Measurements from ENCODE around the gene IL18R1. TPM values are rescaled to one million over a fixed set of nuclear protein-coding genes. Genes with fewer than 3 reads are reported as not detected.

IL18R1 gene
- total and polyA plus RNA-seq, 2 donors (not counting 3 experiments of a cell fraction or from before 2014, with no cell fraction given): 2.9 to 3.6 TPM

DNA sequence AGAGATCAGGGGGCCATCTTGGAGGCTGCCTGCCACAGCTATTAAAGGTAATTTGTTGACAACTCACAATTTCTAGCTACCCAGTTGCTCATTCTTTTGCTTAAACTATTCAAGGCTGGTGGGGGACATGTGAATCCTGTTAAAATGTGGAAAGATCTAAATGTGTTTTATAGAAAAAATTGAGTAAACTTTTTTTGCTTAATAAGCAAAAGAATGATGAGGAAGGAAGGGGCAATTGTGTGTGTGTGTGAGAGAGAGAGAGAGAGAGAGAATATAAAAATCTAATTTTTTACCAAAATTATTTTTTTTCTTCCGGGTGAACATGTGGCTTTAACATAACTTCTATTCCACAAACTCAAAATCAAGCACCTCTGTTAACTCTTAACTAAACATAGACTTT is 49.5 kb upstream of the IL18R1 start:
- no peak overlapping the region for H2AFZ ChIP-seq (ENCODE audit: low read depth, low read length)
- DNase-seq (ENCODE audit: low read depth, low spot score): no peak
- intact Hi-C loops (cut with micrococcal nuclease) (loop anchor here (5.0 kb wide), 1 partner anchor 609 kb away; the partner anchor contains the start of gene MAP4K4), dilution Hi-C loops (cut with MboI; ENCODE audit: extremely low pct_ligation_motif_present, low sequenced_read_pairs) (no loop called here)
- no peaks in the 10 kb centered on the region for H3K79me2 ChIP-seq (ENCODE audit: control insufficient read depth, insufficient read depth, low read length)
- no peak overlapping the region for H3K4me2 ChIP-seq (ENCODE audit: insufficient read depth, low read length)
- H4K20me1 ChIP-seq (replicated peaks; ENCODE audit: control insufficient read depth, extremely low read depth, insufficient read depth, low read length): no peaks in the 10 kb centered on the region
- BruUV-seq (replicated peaks): no TSS peak
- POLR2A ChIA-PET: no interaction called here
- H3K4me3 ChIP-seq (replicated peaks in 1 of 3; ENCODE audit: insufficient read depth in 1 of 3, low read depth in 1 of 3, low read length in 3 of 3): no peak overlapping the region
- TF ChIP-seq POLR2AphosphoS5 (IDR thresholded peaks at IDR 0.05; ENCODE audit: insufficient read depth, low read depth, low read length): no peak
- TF ChIP-seq, protein P1, sequence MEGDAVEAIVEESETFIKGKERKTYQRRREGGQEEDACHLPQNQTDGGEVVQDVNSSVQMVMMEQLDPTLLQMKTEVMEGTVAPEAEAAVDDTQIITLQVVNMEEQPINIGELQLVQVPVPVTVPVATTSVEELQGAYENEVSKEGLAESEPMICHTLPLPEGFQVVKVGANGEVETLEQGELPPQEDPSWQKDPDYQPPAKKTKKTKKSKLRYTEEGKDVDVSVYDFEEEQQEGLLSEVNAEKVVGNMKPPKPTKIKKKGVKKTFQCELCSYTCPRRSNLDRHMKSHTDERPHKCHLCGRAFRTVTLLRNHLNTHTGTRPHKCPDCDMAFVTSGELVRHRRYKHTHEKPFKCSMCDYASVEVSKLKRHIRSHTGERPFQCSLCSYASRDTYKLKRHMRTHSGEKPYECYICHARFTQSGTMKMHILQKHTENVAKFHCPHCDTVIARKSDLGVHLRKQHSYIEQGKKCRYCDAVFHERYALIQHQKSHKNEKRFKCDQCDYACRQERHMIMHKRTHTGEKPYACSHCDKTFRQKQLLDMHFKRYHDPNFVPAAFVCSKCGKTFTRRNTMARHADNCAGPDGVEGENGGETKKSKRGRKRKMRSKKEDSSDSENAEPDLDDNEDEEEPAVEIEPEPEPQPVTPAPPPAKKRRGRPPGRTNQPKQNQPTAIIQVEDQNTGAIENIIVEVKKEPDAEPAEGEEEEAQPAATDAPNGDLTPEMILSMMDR (IDR thresholded peaks at IDR 0.05; ENCODE audit: extremely low read depth in 1 of 2, insufficient read depth in 1 of 2, low read depth in 1 of 2, low read length in 2 of 2): no peak
- TF ChIP-seq FOS (IDR thresholded peaks at IDR 0.05; ENCODE audit: borderline replicate concordance, insufficient read depth, low read length): no peak
- peaks cover 40% of the 10 kb centered on the region for H3K4me1 ChIP-seq (ENCODE audit: control insufficient read depth, extremely low read depth, insufficient read depth, low read length)
- H3K27ac ChIP-seq (ENCODE audit: insufficient read depth, low read depth, low read length): peak overlapping the region; percentile 92
- CTCF ChIA-PET: interaction anchor here (1.0 to 1.3 kb wide), 2 partner anchors 33 to 65 kb away, joined by 3 read pairs; no protein-coding TSS in a partner anchor
- no peaks in the 10 kb centered on the region for H3K36me3 ChIP-seq (ENCODE audit: control insufficient read depth in 2 of 2, extremely low read depth in 1 of 2, insufficient read depth in 2 of 2, low read length in 2 of 2)
- FAIRE-seq: no peak
- no peaks in the 10 kb centered on the region for H3K9me3 ChIP-seq (replicated peaks; ENCODE audit: control insufficient read depth, insufficient read depth, low read length)
- H3K27me3 ChIP-seq (ENCODE audit: control insufficient read depth in 2 of 2, insufficient read depth in 2 of 2, low read length in 2 of 2): no peaks in the 10 kb centered on the region
- H3K9me1 ChIP-seq (replicated peaks; ENCODE audit: control insufficient read depth, extremely low read depth, insufficient read depth, low read length): no peaks in the 10 kb centered on the region
- H3K9ac ChIP-seq (replicated peaks; ENCODE audit: extremely low read depth, insufficient read depth, low read length): no peak overlapping the region

DNA sequence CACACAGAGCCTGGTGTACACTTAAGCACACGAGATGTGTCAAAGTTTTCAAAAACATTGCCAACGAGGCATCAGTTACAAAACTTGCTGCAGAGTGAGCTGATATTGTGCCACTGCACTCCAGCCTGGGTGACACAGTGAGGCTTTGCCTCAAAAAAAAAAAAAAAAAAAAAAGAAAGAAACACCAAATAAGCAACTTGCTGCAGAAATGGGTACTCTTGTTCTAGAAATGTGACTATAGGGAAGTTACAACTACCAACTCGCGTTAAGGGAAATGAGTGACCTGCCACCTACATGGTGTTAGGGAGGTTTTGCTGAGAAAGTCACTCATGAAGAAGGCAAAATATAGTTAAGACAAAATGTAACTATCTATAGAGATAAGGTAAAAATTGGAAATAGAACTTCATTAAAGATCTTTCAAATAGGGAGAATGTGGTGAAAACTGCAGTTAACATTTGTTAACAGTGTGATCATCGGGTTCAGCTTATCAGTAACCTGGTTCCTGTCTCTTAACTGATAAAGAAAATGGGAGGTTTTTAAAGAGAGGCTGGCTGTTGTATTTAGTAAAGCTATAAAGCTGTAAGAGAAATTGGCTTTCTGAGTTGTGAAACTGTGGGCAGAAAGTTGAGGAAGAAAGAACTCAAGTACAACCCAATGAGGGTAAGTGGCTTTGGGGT is 44.5 kb upstream of the IL18R1 start, which contains the start of gene IL1RL1:
TSS of gene IL1RL1 (plus strand) at position 600 of the 677 bp plus-strand sequence. CDS start 26,702 bp downstream, outside the sequence.
- no peaks in the 10 kb centered on the region for H3K9me1 ChIP-seq (replicated peaks; ENCODE audit: control insufficient read depth, extremely low read depth, insufficient read depth, low read length)
- POLR2A ChIA-PET: no interaction called here
- peaks cover 35% of the 10 kb centered on the region for H3K4me1 ChIP-seq (ENCODE audit: control insufficient read depth, extremely low read depth, insufficient read depth, low read length)
- H3K4me2 ChIP-seq (ENCODE audit: insufficient read depth, low read length): peak within 1 kb of the TSS; percentile 28
- H3K4me3 ChIP-seq (replicated peaks in 1 of 3; ENCODE audit: insufficient read depth in 1 of 3, low read depth in 1 of 3, low read length in 3 of 3): no peak within 1 kb of the TSS
- no peaks in the 10 kb centered on the region for H3K9me3 ChIP-seq (replicated peaks; ENCODE audit: control insufficient read depth, insufficient read depth, low read length)
- H3K36me3 ChIP-seq (ENCODE audit: control insufficient read depth in 2 of 2, extremely low read depth in 1 of 2, insufficient read depth in 2 of 2, low read length in 2 of 2): no peaks in the 10 kb centered on the region
- CTCF ChIA-PET: interaction anchor here (1.0 to 2.9 kb wide), 4 partner anchors 11 to 60 kb away, joined by 3 to 10 read pairs (median 3); no protein-coding TSS in a partner anchor
- H3K27ac ChIP-seq (ENCODE audit: insufficient read depth, low read depth, low read length): peak within 1 kb of the TSS; percentile 54
- no peak for FAIRE-seq
- H3K9ac ChIP-seq (replicated peaks; ENCODE audit: extremely low read depth, insufficient read depth, low read length): no peak within 1 kb of the TSS
- TF ChIP-seq POLR2A (IDR thresholded peaks at IDR 0.05; ENCODE audit: low read depth, low read length) (no peak), GATA2 (IDR thresholded peaks at IDR 0.05; ENCODE audit: insufficient read depth, insufficient read length, low read depth, low read length) (no peak), POLR2AphosphoS5 (IDR thresholded peaks at IDR 0.05; ENCODE audit: insufficient read depth, low read depth, low read length) (no peak), MYC (IDR thresholded peaks at IDR 0.05; ENCODE audit: low read depth, low read length) (no peak), JUN (IDR thresholded peaks at IDR 0.05; ENCODE audit: borderline replicate concordance, insufficient read depth, insufficient read length, low read depth) (no peak), EZH2 (IDR thresholded peaks at IDR 0.05; ENCODE audit: borderline replicate concordance, low read depth, low read length, severe bottlenecking) (no peak), FOS (IDR thresholded peaks at IDR 0.05; ENCODE audit: borderline replicate concordance, insufficient read depth, low read length) (no peak)
- TF ChIP-seq, protein P1 (IDR thresholded peaks at IDR 0.05; ENCODE audit: extremely low read depth in 1 of 2, insufficient read depth in 1 of 2, low read depth in 1 of 2, low read length in 2 of 2): no peak
- TF ChIP-seq, protein P2, sequence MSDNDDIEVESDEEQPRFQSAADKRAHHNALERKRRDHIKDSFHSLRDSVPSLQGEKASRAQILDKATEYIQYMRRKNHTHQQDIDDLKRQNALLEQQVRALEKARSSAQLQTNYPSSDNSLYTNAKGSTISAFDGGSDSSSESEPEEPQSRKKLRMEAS (IDR thresholded peaks at IDR 0.05; ENCODE audit: insufficient read depth, insufficient read length): no peak
- dilution Hi-C loops (cut with MboI; ENCODE audit: extremely low pct_ligation_motif_present, low sequenced_read_pairs) (no loop called here), intact Hi-C loops (cut with micrococcal nuclease) (no loop called here)
- no peak for DNase-seq (ENCODE audit: low read depth, low spot score)
- peak within 1 kb of the TSS; percentile 59 for H2AFZ ChIP-seq (ENCODE audit: low read depth, low read length)
- no peaks in the 10 kb centered on the region for H3K27me3 ChIP-seq (ENCODE audit: control insufficient read depth in 2 of 2, insufficient read depth in 2 of 2, low read length in 2 of 2)
- H3K79me2 ChIP-seq (ENCODE audit: control insufficient read depth, insufficient read depth, low read length): no peaks in the 10 kb centered on the region
- no peaks in the 10 kb centered on the region for H4K20me1 ChIP-seq (replicated peaks; ENCODE audit: control insufficient read depth, extremely low read depth, insufficient read depth, low read length)
- BruUV-seq (replicated peaks): no TSS peak

All from endothelial cell of umbilical vein (primary cell).